Nephron progenitor cell (in vitro differentiated cells): ENCODE measurements around the gene EIF1AD.

ENCODE experiments used
- DNase-seq: peaks from one replicate; pipeline ENCODE4 v3.0.0; 2021
- H3K27ac Mint-ChIP-seq: 2 replicates; pipeline ENCODE4 v1.8.0; 2021; ENCODE audit warnings: mild to moderate bottlenecking, moderate library complexity, mixed read lengths
- H3K27me3 Mint-ChIP-seq: 2 replicates; pipeline ENCODE4 v1.8.0; 2021; ENCODE audit warnings: mild to moderate bottlenecking, low read depth, mixed read lengths; ENCODE audit not compliant: poor library complexity
- H3K36me3 Mint-ChIP-seq: 2 replicates; pipeline ENCODE4 v1.8.0; 2021; ENCODE audit warnings: low read depth, mixed read lengths
- H3K4me1 Mint-ChIP-seq: 2 replicates; pipeline ENCODE4 v1.8.0; 2021; ENCODE audit warnings: mixed read lengths
- H3K4me3 Mint-ChIP-seq: 2 replicates; pipeline ENCODE4 v1.8.0; 2021; ENCODE audit warnings: mild to moderate bottlenecking, moderate library complexity, mixed read lengths
- H3K9me3 Mint-ChIP-seq: 2 replicates; pipeline ENCODE4 v1.8.0; 2021; ENCODE audit warnings: mild to moderate bottlenecking, moderate library complexity, mixed read lengths
- CTCF ChIP-seq: fragments of 200-600 bp; sonication (generic); IDR thresholded peaks from 2 replicates; pipeline ENCODE4 v1.5.0; 2021; ENCODE audit warnings: antibody characterized with exemption

The EIF1AD gene

GRCh38 chr11:65961267-65962140 is 40.5 kb downstream of the EIF1AD start, which contains the start of gene SART1:
Gene SART1, plus strand, starts transcription at chr11:65961734. Its CDS starts 47 bp downstream, at chr11:65961781.
- no peak for TF ChIP-seq CTCF
- peak within 1 kb of the TSS; percentile 99 for H3K27ac Mint-ChIP-seq
- DNase-seq: peak; percentile 94
- no peaks in the 10 kb centered on the region for H3K9me3 Mint-ChIP-seq
- peaks cover 4% of the 10 kb centered on the region for H3K27me3 Mint-ChIP-seq
- H3K4me1 Mint-ChIP-seq: peaks cover 53% of the 10 kb centered on the region
- peaks cover 17% of the 10 kb centered on the region for H3K36me3 Mint-ChIP-seq
- H3K4me3 Mint-ChIP-seq: peak within 1 kb of the TSS; percentile 94

- peaks cover 13% of the 10 kb centered on the region for H3K36me3 Mint-ChIP-seq
- no peaks in the 10 kb centered on the region for H3K9me3 Mint-ChIP-seq
- no peak for DNase-seq
- peak overlapping the region; percentile 99 for H3K27ac Mint-ChIP-seq
- H3K27me3 Mint-ChIP-seq: peaks cover 6% of the 10 kb centered on the region
- H3K4me3 Mint-ChIP-seq: peak overlapping the region; percentile 94
- TF ChIP-seq CTCF: no peak
- peaks cover 53% of the 10 kb centered on the region for H3K4me1 Mint-ChIP-seq
These were observed 41.1 kb downstream of the EIF1AD start for GRCh38 chr11:65960824-65961266.

- Mint-ChIP-seq H3K4me1 (peaks cover 49% of the 10 kb centered on the region), H3K27me3 (peaks cover 12% of the 10 kb centered on the region), H3K36me3 (peaks cover 2% of the 10 kb centered on the region), H3K4me3 (no peak overlapping the region), H3K27ac (peak overlapping the region; percentile 82), H3K9me3 (no peaks in the 10 kb centered on the region)
- peak; percentile 49 for DNase-seq
- no peak for TF ChIP-seq CTCF
These were observed 43.1 kb downstream of the EIF1AD start for GRCh38 chr11:65958774-65959420.

- H3K27ac Mint-ChIP-seq: no peak overlapping the region
- H3K4me1 Mint-ChIP-seq: peaks cover 43% of the 10 kb centered on the region
- peaks cover 12% of the 10 kb centered on the region for H3K27me3 Mint-ChIP-seq
- DNase-seq: no peak
- no peaks in the 10 kb centered on the region for H3K9me3 Mint-ChIP-seq
- H3K4me3 Mint-ChIP-seq: no peak overlapping the region
- H3K36me3 Mint-ChIP-seq: no peaks in the 10 kb centered on the region
- no peak for TF ChIP-seq CTCF
These were observed 43.7 kb downstream of the EIF1AD start for GRCh38 chr11:65958291-65958690.

- no peak for DNase-seq
- H3K36me3 Mint-ChIP-seq: no peaks in the 10 kb centered on the region
- H3K9me3 Mint-ChIP-seq: no peaks in the 10 kb centered on the region
- no peak overlapping the region for H3K27ac Mint-ChIP-seq
- no peak for TF ChIP-seq CTCF
- H3K27me3 Mint-ChIP-seq: peaks cover 16% of the 10 kb centered on the region
- no peak overlapping the region for H3K4me3 Mint-ChIP-seq
- H3K4me1 Mint-ChIP-seq: peaks cover 18% of the 10 kb centered on the region
These were observed 47.2 kb downstream of the EIF1AD start for GRCh38 chr11:65954771-65955170.
